Activated CD8-positive, alpha-beta memory T cell treated with anti-CD3 and anti-CD28 coated beads, Interleukin-2, amount 50 U/mL, for 24 hours (primary cell): ENCODE data around the gene C12orf54.
"Not testable (repeated sequence)": the region's sequence is repeated elsewhere in the genome, so short reads cannot be mapped to it uniquely, and the experiment has no call there.

Experiments used
- DNase-seq: peaks from one replicate; pipeline ENCODE4 v3.0.0-alpha.2; 2020; ENCODE audit errors: extremely low read depth

The C12orf54 gene

GRCh38 chr12:48482198-48482597, at the start of gene C12orf54:
Gene C12orf54 (plus strand): TSS chr12:48482498. CDS start chr12:48483297, 799 bp downstream.
- no peak for DNase-seq

- not testable (repeated sequence) for DNase-seq
Observed at GRCh38 chr12:48434016-48434415, 48.3 kb upstream of the C12orf54 start.

- no peak for DNase-seq
Observed at GRCh38 chr12:48441069-48441468, 41.2 kb upstream of the C12orf54 start.

DNA sequence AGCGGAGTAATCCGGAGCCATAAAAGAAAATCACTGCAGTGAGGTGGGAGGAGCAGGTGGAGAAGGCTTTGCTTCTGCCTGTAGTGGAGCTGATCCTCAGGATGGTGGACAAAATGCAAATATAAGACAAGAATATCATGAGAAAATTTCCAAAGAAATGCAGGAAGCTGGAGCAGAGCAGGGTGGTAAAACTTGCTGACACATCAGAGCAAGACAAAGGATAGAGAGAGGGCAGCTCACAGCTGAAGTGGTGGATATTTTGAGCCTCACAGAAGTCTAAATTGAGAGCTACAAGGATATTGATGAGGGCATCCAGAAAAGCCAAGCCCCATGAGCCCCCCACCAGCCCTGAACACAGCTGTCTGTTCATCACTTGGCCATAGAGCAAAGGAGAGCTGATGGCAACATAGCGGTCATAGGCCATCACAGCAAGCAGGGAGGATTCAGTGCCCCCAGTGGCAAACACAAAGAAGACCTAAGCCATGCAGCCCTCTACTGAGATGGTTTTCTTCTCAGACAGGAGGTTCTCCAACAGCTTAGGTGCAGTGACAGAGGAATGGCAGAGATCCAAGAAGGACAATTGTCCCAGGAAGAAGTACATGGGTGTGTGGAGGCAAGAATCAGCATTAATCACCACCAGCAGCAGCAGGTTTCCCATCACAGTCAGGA, 40.0 kb upstream of the C12orf54 start:
- no peak for DNase-seq

DNA sequence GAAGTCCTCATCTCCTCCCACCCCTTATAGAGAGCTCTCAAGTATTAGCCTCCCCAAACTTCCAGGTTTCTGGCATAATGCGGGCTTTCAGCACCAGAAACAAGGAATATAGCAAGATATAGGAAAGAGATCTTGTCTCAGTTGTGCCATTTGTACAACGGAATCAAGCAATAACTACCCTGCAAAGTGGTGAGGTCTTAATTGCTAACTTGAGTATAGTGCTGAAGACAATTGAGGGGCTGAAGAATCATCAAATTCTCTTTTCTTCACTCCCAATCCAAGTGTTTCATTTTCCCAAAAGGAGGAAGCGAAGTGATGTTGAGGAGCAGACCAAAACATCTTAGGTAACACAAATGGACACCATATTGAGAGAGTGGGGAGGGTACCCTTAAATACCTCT, 36.8 kb upstream of the C12orf54 start:
- DNase-seq, result no peak

- no peak for DNase-seq
Observed at GRCh38 chr12:48446161-48446776, 36.0 kb upstream of the C12orf54 start.

DNA sequence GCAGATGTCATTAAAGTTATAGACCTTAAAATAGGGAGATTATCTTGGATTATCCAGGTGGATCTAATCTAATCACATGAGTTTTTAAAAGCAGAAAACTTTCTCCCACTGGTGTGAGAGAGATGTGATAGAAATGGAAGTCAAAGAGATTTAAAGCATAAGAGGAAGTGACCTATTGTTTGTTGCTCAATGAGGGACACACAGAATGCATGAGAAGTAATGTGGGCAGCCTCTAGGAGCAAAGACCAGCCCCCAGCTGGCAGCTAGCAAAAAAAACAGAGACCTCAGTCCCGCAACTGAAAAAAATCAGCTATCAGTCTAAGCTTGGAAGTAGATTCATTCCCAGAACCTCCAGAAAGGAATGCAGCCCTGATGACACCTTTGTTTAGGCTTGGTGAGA, 34.5 kb upstream of the C12orf54 start:
- DNase-seq, result no peak

DNA sequence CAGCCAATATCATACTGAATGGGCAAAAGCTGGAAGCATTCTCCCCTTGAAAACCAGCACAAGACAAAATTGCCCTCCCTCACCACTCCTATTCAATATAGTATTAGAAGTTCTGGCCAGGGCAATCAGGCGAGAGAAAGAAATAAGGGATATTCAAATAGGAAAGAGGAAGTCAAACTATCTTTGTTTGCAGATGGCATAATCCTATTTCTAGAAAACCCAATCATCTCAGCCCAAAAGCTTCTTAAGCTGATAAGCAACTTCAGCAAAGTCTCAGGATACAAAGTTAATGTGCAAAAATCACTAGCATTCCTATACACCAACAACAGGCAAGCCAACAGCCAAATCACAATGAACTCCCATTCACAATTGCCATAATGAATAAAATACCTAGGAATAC, 30.9 kb upstream of the C12orf54 start:
- DNase-seq, result no peak

- DNase-seq, result not testable (repeated sequence)
Observed at GRCh38 chr12:48452961-48453360, 29.3 kb upstream of the C12orf54 start.

DNA sequence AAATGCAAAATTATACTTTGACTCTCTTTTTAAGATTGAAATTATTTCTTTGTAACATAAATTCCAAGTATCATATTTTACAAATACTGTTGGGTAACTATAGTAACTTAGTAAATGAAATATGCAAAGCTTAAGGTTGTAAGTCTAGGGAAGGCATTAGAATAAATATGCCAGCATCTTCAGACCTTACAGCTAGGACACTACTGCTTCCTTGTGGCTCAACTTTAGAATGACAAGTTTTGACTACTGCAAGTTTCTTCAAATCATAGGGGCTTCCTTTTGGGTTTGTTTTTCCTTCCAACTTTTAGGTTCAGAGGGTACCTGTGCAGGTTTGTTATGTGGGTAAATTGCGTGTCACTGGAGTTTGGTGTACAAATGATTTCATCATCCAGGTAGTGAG, 27.6 kb upstream of the C12orf54 start:
- DNase-seq, result no peak

DNA sequence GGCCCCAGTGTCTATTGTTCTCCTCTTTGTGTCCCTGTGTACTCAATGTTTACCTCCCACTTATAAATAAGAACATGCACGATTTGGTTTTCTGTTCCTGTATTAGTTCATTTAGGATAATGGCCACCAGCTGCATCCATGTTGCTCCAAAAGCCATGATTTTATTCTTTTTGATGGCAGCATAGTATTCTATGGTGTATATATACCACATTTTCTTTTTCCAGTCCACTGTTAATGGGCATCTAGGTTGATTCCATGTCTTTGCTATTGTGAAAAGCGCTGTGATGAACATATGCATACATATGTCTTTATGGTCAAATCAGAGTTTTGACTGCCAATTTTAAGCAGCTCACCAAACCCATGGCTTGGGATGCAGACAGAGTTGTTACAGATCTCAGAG, 27.2 kb upstream of the C12orf54 start:
- DNase-seq, result no peak

GRCh38 chr12:48459259-48459658, 23.0 kb upstream of the C12orf54 start:
- DNase-seq, result no peak

DNA sequence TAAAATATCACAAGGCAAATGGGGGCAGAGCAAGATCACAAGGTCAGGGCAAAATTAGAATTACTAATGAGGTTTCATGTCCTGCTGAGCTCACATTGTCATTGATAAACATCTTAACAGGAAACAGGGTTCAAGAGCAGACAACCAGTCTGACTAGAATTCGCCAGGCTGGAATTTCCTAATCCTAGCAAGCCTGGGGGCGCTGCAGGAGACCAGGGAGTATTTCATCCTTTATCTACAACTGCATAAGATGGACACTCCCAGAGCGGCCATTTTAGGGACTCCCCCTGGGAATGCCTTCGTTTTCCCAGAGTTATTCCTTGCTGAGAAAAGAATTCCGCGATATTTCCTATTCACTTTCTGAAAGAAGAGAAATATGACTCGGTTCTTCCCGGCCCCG, 13.3 kb upstream of the C12orf54 start:
- not testable (repeated sequence) for DNase-seq

DNA sequence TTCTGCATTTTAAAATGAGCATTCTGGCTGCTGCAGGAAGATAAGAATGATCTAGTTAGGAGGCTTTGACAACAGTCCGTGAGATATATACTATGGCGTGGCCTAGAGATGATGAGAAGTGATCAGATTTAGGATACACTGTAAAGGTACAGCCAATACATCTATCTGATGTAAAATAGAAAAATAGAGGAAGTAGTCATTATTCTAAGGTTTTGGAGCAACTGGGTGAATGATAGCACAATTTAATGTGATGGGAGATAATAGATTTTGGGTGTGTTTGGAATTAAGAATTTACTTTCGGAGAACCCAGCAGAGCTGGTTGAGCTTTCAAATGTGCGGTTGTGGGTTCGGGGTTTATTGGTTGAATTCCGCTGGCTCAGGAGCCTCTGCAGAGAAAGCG, 10.0 kb upstream of the C12orf54 start, which contains the start of gene ANP32D:
TSS of gene ANP32D (plus strand) at position 301 of the 400 bp plus-strand sequence. CDS start 106 bp downstream, outside the sequence.
- no peak for DNase-seq

DNA sequence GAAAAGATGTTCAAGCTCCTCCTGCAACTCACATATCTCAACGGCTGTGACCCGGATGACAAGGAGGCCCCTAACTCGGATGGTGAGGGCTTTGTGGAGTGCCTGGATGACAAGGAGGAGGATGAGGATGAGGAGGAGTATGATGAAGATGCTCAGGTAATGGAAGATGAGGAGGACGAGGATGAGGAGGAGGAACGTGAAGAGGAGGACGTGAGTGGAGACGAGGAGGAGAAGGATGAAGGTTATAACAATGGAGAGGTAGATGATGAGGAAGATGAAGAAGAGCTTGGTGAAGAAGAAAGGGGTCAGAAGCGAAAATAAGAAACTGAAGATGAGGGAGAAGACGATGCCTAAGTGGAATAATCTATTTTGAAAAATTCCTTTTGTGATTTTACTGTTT, 9.2 kb upstream of the C12orf54 start:
- DNase-seq, result no peak

- DNase-seq, result not testable (repeated sequence)
Observed at GRCh38 chr12:48474497-48474896, 7.8 kb upstream of the C12orf54 start.

DNA sequence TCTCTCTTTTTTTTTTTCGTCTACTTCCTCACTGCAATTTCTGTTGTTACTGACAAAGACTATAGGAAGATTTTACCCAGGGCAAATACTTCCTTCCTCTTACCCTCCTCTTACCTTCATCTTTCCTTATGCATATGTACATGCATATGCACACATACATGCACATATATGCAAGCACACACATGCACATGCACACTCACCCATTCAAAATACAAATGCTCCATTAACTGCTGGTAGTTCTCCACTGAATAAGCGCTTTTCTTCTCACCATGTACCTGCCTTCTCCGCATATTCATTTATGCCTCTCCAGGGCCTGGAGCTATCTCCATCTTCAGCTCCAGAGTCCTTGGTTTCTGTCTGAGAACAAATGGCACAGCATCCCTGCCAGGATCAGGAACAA, 632 bp downstream of the C12orf54 start:
- DNase-seq, result no peak

DNA sequence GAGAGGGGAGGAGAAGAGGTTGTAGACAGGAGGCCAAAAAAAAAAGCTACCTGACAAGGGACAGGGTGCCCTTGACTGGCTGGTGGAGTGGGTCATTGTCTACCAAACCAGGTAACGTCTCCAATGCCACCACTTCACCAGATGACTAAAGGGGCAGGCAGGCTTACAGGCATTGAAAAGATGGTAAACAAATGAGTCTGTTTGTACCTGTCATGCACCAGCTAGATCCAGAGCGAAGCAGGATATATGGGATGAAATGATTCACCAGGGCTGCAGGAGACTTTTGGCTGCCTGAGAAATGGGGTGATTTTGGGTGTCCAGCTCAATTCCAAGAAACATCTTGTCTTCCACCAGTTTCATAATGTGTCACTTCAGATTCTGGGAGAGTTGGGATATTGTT, 4.0 kb downstream of the C12orf54 start:
- DNase-seq, result no peak

DNA sequence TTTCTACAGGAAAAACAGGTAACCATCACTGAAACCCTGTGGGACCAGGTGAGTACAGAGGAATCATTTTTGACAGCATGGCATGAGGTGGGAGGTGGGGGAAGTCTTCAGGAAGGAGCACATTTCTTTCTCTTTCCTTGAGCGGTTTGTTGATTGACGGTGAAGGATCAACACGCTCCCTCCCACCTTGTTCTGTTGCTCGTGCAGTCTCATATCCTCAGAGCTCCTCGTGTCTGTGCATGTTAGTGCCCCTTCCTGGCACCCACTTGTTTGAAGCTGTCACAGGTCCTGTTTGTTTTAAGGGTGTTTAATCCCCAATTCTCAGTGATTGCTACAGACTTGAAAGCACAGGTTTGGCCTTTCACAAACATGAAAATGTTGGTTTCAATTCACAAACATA, 4.4 kb downstream of the C12orf54 start:
- no peak for DNase-seq

DNA sequence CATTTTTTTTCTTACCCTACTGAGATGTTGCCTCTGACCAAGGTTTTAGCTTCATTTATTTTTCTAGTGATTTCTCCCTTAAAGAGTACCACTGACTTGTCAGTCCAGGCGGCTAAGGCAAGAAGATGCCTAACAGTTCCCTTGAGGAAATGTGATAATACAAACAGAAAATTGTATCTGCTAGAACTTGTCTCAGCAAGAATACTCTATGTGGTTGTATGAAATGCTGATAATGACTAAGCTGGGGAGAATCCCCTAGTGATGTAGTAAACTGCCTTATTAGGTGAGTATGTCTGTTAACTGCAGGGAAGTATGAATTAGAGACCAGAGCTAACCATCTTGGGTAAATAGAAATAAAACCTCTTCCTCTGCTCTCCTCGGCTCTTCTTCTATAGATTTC, 6.7 kb downstream of the C12orf54 start:
- DNase-seq, result no peak

DNA sequence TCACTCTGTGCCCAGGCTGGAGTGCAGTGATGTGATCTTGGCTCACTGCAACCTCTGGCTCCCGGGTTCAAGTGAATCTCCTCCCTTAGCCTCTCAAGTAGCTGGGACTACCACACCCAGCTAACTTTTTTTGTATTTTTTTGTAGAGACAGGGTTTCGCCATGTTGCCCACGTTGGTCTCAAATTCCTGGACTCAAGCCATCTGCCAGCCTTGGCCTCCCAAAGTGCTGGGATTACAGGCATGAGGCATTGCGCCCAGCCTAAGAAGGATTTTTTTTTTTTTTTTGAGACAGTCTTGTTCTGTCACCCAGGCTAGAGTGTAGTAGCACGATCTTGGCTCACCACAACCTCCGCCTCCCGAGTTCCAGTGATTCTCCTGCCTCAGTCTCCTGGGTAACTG, 7.2 kb downstream of the C12orf54 start:
- DNase-seq, result not testable (repeated sequence)

GRCh38 chr12:48500281-48500680, 18.0 kb downstream of the C12orf54 start:
- DNase-seq, result not testable (repeated sequence)

DNA sequence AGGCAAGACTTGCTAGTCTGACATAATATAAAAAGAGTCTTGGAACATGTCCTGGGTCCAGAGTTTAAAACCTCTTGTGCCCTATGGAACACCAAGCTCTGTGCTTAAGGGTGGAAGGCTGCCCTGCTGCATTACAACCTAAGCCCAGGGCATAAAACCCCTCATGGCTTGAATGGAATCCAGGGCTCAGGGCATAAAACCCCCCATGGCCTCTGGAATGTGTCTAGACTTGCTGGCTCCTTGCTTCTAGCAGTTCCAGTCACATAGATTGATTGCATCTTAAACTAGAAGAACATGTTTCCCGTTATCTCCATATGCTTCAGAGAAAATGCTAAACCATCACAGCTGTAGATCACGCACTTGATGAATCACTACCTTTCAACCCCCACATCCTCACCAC, 24.5 kb downstream of the C12orf54 start:
- not testable (repeated sequence) for DNase-seq

DNA sequence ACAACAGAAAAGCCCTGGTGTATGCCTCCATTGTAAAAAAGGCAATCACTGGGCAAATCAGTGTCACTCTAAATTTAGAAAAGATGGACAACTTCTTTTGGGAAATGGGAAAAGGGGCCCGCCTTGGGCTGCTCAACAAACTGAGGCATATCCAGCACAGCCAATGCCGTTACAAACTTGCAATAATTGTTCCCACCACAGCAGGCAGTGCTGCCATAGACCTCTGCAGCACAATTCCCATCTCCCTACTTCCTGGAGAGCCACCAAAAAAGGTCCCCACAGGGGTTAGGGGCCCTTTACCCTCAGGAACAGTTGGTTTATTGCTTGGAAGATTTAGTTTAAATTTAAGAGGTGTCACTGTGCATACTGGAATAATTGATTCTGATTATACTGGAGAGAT, 26.7 kb downstream of the C12orf54 start:
- no peak for DNase-seq
